ENCODE measurements around the gene PDHX.

The PDHX gene

DNA sequence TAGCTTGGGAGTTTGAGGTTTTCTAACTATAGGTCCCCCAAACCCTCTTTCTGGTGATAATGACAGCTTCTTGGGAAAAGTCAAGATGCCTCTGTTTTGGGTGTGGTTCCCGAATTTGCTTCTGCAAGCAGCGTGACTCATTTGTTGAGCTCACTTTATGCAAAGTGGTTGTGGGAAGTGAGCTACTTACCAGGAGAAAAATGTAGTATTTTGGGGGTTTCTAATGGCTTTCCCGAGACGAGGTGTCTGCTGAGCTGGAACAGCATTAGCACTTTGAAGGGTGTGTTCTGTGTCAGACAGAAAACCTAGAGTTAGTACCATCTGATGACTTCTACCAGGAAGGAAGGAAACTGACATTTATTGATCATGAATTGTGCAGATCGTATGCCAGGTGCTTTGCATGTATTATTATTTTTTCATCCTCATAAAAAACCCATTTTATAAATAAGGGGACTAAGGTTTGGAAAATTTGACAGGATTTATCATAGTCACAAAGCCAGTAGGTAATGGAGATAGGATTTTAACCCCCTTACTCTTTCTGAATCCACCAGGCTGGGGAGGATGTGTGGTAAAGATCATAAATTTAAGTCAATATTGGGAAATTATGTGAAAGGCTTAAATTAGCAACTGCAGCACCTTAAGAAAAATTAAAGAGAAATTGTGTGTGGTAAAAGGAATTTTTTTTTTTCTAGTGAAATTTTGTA is 113.7 kb downstream of the PDHX start:
- DNase-seq: no peak

DNA sequence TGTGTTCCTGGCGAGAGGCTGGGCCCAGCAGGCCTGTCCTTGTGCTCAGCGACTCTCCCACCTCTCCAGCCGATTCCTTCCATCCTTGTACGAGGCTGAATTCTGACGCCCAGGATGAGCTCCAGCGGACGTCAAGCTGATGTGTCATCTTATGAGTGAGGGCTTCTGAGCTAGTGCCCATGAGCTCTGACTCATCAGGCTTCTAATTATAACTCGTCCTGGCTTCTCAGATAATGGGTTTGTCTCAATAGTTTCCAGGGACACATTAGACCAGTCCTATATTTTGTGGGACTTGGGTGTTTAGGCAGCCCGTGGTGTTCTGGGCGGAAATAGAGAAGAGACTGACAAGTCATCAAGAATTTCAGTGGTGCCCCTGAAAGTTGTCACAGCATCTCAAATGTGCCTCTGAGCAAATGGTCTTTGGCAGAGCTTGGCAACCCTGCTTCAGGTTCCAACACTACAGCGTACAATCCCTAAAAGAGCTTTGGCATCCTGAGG is 114.3 kb downstream of the PDHX start:
- DNase-seq: no peak

DNA sequence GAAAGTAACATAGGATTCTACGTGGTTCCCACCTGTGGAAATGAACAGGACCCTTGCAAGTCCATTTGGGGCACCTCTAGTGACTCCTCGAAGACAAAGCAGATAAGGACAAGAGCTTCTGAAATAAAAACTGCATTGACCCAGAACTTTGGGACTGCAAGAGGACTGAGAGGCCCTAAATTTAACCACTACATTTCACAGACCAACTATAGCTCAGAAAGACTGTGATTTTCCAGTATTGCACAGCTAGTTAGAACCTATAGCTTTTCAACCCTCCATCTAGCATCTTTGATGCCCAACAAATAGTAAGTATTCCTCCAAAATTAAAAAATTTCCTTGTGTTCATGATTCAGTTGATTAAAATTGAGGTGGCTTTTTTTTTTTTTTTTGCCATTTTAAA is 114.9 kb downstream of the PDHX start:
- no peak for DNase-seq

DNA sequence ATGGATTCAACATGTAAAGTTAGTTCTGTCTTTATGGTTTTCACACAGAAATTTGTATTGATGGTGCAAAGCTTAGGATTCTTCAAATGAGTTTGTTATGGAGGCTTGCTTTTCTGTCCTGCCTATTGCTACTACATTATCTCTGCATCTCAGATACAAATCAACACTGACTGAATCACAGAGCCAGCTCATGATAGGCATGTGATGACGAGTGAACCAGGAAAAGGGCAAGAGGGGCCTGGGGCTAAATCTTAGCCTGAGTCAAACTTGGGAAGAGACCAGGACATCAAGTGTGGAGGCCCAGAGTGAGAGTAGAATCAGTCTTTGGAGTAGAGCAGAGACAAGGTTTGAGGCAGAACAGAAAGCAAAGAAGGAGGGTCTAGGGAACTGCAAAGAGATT is 115.4 kb downstream of the PDHX start:
- no peak for DNase-seq

DNA sequence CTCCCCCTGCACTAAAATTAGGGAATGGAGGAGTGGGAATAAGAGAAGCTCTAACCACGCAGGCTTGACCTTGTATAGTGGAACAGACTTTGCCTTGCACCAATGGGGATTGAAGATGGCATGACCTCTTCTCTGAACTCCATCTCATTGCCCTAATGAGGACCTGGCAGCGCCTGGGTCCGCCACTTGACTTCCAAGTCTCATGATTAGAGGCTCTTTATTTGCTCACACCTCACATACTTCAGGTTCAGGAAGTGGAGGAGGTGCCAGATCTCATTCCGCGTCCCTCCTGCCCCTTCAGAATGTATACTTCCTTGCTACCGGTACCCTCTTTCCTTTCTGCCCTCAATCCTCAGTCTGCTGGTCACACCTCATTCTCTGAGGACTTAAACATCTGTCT is 116.6 kb downstream of the PDHX start:
- DNase-seq: no peak

DNA sequence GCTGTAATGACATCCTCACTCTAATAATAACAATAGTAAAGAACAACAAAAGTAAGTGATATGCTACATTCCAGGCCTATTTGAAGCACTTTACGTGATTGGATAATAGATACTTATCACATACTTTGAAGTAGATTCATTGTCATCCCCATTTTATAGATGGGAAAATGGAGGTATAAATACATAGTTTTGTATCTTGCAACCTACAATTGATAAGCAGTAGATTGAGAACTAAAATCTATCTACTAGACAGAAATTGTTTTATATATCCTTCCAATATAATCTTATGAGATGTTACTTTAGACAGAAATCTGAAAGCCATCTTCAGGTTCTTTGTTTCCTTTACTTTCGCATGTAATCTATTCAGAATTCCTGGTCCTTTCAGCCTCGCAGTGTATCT is 118.0 kb downstream of the PDHX start:
- DNase-seq: no peak

DNA sequence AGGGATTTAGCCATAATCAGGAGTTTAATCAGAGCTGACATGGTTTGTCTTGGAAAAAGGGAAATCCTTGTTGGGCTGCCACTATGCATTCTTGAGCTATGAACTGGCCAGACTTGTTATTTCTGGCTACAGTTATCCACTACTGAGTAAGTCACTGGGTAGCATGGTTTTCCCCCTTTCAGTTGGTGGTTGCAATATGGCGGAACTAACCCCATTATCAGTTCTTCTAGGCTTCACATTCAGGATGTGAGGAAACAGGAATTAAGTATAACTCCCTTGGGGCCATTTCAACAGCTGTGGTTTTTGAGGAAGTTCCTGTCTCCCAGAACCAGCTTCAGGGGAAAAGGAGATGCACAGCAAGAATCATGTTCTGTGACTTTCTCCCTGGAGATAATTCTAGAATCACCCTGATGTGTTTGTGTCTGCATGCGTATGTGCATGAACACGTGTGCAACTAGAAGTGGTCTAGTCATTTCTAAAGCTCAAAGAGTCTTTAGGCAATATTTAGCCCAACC is 119.5 kb downstream of the PDHX start:
- DNase-seq: no peak

DNA sequence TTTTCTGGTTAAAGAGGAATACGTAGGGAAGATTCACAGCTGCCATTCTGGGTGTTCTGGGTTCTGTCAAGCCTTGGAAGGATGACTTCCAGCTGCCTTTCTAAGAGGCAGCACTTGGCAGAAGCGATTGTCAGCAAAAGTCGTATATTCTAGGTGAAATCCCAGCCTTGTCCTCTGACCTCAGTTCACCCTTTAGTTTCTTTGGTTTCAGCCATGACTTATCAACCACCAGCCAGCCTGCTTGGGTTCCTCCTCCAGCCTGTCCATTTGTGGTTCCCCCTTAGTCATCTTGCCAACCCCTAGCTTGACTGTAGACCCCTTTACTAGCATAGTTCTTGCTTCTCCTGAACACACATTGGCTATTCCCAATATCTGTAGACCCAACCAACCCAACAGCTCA is 120.2 kb downstream of the PDHX start:
- no peak for DNase-seq

DNA sequence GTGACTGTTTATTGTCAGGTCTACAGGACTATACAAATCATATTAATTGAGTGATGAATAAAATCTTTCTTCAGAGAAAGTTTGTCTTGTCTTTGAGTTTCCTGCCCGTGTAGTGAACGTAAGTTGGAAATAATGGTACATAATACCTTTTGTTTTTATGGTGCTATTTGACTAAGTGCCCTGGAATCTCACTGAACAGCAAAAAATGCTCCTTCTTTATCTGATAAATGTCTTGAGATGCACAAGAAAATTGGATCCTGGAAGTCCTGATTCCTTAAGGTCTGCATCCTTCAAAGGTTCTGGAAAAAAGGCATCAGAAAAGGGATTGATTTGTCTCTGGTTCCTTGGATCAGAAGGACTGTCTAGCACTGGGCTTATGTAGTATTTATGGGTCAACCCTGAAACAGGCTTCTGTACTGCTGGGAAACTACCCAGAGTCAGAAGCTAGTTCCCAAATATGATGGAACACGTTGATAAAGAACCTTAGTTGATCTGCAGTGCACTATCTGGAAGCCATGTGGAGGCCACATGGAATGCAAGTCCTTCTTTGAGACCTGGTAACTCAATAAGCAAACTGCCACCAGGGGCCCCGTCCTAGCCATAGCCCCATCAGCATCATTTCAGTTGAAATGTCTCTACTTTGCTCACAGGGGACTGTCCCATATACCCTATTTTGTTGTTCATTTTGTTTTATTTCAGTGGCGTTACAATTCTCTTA is 122.0 kb downstream of the PDHX start:
- no peak for DNase-seq

DNA sequence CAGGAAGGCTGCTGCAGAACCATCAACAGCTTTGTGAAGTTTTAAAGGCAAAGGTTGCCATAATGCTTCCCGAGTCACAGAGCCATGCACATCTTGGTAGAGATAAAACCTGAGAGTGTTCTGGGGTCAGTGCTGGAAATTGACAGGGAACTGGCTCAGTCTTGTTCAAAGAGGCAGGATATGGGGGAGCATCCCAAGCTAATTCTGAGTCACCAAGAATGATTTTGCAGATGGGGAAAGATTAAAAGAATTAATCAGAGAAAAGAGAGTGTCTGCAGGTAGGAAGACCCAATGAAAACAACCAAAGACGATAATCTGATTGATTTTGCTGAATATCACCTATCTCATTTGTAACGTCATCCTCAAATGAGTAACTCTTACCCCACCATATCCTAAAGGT is 122.7 kb downstream of the PDHX start:
- DNase-seq: no peak

DNA sequence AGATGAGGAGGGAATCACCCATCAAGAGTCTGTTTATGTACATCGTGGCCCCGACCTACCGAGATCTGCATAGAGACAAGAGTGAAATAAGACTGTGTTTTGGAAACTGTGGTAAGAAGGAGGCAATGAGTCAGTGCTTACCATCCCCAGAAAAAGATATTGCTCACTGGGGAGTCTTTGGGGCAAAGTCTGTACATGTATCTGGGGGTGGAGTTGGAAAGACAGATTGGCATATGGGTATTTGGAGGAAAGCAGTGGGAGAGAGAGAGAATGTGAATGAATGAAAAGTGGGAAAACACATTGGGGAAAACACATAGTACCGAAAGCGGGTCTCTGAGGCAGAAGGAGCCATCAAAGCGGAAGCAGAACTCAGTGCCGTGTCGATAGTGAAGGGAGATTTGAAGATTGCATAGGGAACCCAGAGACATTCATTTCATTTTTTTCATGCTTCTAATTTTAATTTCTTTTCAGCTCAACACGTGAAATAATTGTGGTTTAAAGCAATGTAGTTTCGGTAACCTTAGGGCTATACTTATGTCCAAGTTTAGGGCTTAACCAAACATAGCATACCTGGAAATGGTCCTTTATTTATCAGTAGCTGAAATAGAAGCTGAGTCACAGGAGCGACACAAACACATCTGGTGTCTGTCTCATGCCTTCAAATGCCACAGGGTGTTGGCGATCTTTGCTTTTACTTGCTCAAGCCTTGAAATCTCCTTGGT is 124.0 kb downstream of the PDHX start:
- no peak for DNase-seq

DNA sequence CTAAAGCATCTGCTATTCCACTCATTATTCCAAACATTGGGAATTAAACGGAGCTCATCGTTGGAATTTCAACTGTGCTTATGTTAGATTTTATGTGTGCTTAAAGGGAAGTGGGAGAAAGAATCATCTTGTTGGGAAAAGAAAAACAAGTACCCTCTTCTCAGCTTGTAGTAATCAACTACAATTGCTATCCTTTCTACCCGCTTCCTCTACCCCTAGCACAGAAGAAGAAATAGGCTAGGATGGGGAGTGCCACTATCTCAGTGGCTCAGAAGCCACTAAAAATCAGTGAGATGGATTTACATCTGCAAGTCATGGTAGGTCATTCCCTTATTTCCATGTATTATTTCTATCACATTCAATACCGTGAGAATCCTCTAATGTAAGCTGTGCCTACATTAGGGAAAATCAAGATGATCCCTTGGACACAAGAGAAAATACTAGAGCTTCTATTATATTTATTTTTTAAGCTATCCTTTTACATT is 124.7 kb downstream of the PDHX start:
- DNase-seq: no peak

DNA sequence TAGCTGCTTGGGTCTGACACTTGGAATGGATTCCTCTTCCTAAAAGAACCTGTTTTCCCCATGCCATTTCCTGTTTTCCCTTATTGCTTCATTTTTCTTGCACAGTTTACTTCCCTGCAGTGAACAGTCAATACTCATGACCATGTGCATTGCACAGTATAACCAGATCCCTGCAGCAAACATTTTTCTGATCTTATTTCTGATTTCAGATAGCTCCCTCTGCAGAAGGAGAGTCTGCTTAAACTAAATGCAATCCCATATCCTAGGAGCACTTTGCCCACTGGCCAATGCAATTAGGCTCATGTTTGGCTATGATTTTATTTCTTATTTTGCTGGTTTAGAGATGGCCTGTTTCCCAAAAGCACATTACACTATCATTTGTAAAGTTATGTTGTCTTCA is 125.8 kb downstream of the PDHX start:
- DNase-seq: no peak

DNA sequence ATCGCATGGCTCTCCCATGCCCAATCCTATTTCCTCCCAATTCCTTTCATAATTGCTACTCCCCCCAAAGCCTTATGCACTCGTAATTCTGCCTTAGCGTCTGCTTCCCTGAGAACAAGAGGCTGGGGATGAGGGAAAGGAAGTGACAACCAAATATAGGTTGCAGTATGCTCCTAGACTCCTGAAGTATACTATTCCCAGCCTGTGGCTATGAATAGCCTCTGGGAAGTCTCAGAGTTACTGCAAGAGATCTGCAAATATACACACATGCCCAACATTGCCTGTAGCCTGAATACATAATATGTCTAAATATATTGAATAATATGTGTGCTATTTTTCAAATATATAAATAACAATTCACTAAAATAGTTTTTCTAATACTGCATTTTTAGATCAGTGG is 126.5 kb downstream of the PDHX start:
- DNase-seq: no peak

DNA sequence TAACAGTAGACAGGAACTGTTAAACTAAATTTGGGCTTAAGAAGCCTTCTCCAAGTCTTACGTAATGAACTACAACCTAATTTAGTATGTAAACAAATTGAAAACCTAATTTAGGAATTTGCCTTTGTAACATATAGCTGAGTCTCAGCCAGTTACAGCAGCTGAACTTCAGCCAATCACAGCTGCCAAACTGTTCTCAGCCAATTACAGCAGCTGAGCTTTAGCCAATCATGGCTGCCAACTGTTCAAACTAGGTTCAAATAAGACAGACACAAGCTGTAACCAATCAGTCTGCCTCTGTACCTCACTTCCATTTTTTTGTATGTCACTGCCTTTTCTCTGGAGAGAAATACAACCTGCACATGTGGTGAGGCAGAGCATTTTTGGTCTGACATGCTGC is 127.5 kb downstream of the PDHX start:
- no peak for DNase-seq

DNA sequence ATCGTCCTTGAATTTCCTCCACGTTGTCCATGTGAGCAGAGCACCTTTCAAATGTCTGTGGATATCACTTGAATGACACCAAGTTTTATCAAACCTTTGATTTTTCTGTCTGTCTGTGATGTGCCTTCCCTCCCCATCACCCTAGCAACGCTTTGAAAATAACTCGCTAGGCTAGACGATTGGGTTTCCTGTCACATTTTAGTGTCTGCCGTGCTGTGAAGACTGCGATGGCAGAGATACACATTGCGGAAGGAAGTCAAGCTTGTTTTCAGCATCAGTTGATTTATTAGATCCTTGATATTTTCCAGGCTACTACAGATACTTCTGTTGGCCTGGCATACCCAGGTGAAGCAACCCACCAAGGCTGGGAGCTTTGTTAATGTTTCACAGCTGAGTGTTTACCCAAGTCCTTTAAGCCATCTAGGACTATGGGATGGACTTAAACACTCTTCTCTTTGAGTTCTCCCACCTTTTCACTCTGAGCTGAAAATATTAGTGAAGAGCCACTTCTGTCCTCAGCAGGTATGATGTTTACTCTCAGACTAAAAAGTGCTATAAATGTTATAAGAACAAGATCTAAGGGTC is 128.9 kb downstream of the PDHX start:
- DNase-seq: no peak

Data from SHP77 treated with DMSO at 0.1 percent for 48 hours (cell line).